ENCODE measurements around the gene CDIPT.

CDIPT gene

GRCh38 chr16:29809850-29810698 is 53.0 kb downstream of the CDIPT start:
- no peak for DNase-seq

GRCh38 chr16:29809031-29809747 is 53.8 kb downstream of the CDIPT start:
- no peak for DNase-seq

Measured in fibroblast of skin of abdomen (primary cell).